ENCODE results near the gene HEATR3.

DNA sequence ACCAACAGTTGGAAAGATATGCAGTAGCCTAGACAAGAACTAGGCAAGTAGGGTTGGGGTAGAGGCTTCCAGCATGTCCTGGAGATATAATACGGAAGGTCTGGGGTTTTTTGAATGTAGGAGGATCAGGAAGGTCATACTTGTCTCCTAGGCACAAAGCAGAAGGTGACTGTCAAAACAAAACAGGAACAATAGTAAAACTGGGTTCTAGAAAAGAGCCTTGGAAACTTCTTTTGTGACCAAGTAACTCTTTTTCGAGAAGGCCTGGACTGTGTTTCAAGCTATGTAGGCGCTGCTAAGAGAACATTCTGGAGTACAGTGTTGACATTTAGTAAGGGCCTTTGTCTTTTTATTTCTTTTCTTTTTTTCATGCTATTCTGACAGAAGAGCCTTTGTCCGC is 60.4 kb downstream of the HEATR3 start:
- TF ChIP-seq EZH2 (IDR thresholded peaks at IDR 0.05; ENCODE audit: insufficient read depth, poor library complexity, severe bottlenecking) (no peak), EZH2phosphoT487 (IDR thresholded peaks at IDR 0.05; ENCODE audit: insufficient read depth, low read depth) (no peak)
